Activated naive CD4-positive, alpha-beta T cell treated with anti-CD3 and anti-CD28 coated beads for 36 hours (primary cell): ENCODE data around the gene P2RX6. TPM values are rescaled to one million over a fixed set of nuclear protein-coding genes. Genes with fewer than 3 reads are reported as not detected.
"Not testable (repeated sequence)": the region's sequence is repeated elsewhere in the genome, so short reads cannot be mapped to it uniquely, and the experiment has no call there.

Source experiments
- CTCF ChIA-PET: fragments of 350-600 bp; sonication (Branson Sonifier 250); formaldehyde crosslinking; loops from one replicate; lab custom pipeline; 2021; ENCODE audit warnings: antibody characterized with exemption; lab: Charles Lee
- DNase-seq: peaks from one replicate; pipeline ENCODE4 v3.0.0-alpha.2; 2020
- H3K27ac Mint-ChIP-seq: one replicate; pipeline ENCODE4 v1.8.0; 2021; ENCODE audit warnings: mild to moderate bottlenecking, mixed read lengths
- H3K27me3 Mint-ChIP-seq: one replicate; pipeline ENCODE4 v1.8.0; 2021; ENCODE audit warnings: low read depth, mixed read lengths
- H3K36me3 Mint-ChIP-seq: one replicate; pipeline ENCODE4 v1.8.0; 2021; ENCODE audit warnings: low read depth, mixed read lengths
- H3K4me1 Mint-ChIP-seq: one replicate; pipeline ENCODE4 v1.8.0; 2021; ENCODE audit warnings: low read depth, mixed read lengths
- H3K4me3 Mint-ChIP-seq: one replicate; pipeline ENCODE4 v1.8.0; 2021; ENCODE audit warnings: mild to moderate bottlenecking, moderate library complexity, mixed read lengths
- H3K9me3 Mint-ChIP-seq: one replicate; pipeline ENCODE4 v1.8.0; 2021; ENCODE audit warnings: mixed read lengths
- intact Hi-C: fragments of 100-400 bp; cut with micrococcal nuclease; formaldehyde crosslinking; loops from one replicate; pipeline ENCODE4 v1.15.1; 2023
- total RNA-seq, 2 experiments: library from RNA; stranded (reverse); gene quantifications; one replicate each; pipeline ENCODE4 v1.2.3, GENCODE V29; 2021

P2RX6 gene
- total RNA-seq, 2 experiments from 2014 or later, result 0.12 TPM; not detected in 1

DNA sequence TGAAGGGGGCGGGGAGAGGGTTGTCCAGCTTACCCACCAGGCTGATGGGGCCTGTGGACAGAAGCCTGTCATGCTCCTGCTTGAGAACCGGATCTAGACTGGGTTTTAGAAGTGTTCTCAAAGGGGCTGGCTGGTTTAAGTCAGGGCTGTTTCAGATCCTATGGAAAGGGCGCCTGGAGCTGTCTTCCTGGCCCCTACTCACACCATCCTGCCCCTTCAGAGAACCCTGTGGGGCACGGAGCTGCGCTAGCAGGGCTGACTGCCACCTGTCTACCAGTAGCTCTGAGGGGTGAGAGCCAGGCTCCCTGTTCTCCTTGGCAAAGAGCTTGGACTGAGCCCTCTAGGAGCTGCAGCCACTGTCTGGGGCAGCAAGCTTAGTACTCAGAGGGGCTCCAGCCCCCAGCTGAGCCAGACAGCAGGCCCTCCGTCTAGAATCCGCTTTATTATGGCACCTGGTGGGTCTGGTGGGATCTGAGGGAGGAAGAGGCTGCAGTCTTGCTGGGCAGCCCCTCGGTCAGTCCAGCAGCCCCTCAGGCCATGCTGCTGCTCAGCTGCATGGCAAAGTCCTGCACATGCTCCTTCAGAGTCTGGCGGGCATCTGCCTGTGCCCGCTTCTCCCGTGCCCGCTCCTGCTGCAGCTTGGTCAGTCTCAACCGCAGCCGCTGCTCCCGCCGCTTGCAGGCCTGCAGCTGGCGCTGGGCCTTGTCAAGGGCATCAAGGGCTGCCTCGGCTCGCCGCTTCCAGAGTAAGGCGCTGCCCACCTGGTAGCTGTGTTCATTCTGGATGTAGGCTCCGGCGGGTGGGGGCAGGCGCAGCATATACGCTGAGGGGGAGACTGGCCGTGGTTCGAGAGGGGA lies 15.4 kb upstream of the P2RX6 start:
- DNase-seq, result no peak
- CTCF ChIA-PET, result interaction anchor here (0.7 to 1.1 kb wide), 2 partner anchors 18 to 39 kb away, joined by 3 read pairs; partner anchors contain the start of gene LZTR1
- Mint-ChIP-seq H3K36me3 (peaks cover 13% of the 10 kb centered on the region), H3K9me3 (no peaks in the 10 kb centered on the region), H3K4me1 (peaks cover 28% of the 10 kb centered on the region), H3K27me3 (no peaks in the 10 kb centered on the region), H3K4me3 (peak overlapping the region; percentile 89), H3K27ac (peak overlapping the region; percentile 36)
- intact Hi-C loops, result loop anchor here (5.0 to 10.0 kb wide), 4 partner anchors 37 to 865 kb away; partner anchors contain the start of gene MAPK1

DNA sequence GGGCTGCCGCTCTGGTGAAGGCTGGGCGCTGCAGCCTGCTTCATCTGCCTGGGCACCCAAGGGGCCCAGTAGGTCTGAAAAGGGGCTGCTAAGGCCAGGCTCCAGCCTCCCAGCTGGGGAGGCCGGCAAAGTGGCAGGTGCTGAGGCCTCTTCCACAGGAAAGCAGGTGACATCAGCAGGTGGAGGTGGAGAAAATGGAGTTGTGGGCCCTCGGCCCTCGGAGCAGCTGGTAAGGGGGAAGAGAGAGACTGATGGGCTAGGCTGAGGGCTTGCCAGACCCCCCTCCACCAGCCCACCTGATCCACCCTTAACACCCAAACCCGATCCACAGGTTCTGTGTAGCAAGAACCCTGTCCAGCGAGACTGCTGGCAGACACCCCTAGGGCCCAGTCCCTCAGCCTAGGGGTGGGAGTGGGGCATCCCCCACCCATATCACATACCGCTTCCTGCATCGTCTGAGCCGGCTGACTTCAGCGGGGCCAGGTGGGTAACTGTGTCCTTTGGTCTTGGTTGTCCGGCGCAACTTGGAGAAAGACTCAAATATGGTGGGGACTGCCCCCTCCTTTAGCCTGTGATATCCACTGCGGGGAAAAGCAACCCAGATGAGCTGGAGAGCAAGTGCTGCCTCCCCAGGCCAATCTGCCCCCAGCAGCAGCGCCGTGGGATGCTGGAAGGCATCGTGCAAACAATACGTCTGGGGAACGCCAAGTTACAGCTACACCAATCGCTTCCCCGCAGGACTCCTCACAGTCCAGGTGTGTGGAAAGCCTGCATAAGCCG lies 14.6 kb upstream of the P2RX6 start:
- intact Hi-C loops, result loop anchor here (5.0 to 10.0 kb wide), 4 partner anchors 38 to 864 kb away; partner anchors contain the start of gene MAPK1
- Mint-ChIP-seq H3K27ac (peak overlapping the region; percentile 96), H3K9me3 (no peaks in the 10 kb centered on the region), H3K4me1 (peaks cover 28% of the 10 kb centered on the region), H3K27me3 (no peaks in the 10 kb centered on the region), H3K4me3 (peak overlapping the region; percentile 89), H3K36me3 (peaks cover 12% of the 10 kb centered on the region)
- CTCF ChIA-PET, result interaction anchor here (1.1 kb wide), 1 partner anchor 40 kb away, joined by 3 read pairs; no protein-coding TSS in a partner anchor
- no peak for DNase-seq

- peak overlapping the region; percentile 96 for H3K27ac Mint-ChIP-seq
- H3K9me3 Mint-ChIP-seq, result no peaks in the 10 kb centered on the region
- CTCF ChIA-PET, result no interaction called here
- H3K4me3 Mint-ChIP-seq, result peak overlapping the region; percentile 89
- DNase-seq, result no peak
- H3K4me1 Mint-ChIP-seq, result peaks cover 28% of the 10 kb centered on the region
- no peaks in the 10 kb centered on the region for H3K27me3 Mint-ChIP-seq
- H3K36me3 Mint-ChIP-seq, result peaks cover 10% of the 10 kb centered on the region
- intact Hi-C loops, result loop anchor here (1.0 to 10.0 kb wide), 5 partner anchors 19 to 864 kb away; partner anchors contain the start of genes LZTR1 and MAPK1
Observed at GRCh38 chr22:21000987-21001600, 13.9 kb upstream of the P2RX6 start.

GRCh38 chr22:21001601-21002325 lies 13.2 kb upstream of the P2RX6 start, which contains the start of gene THAP7:
Gene THAP7, minus strand, starts transcription at chr22:21002118. Its CDS starts 207 bp downstream, at chr22:21001911.
- no peaks in the 10 kb centered on the region for H3K9me3 Mint-ChIP-seq
- H3K4me3 Mint-ChIP-seq, result peak within 1 kb of the TSS; percentile 89
- CTCF ChIA-PET, result no interaction called here
- H3K36me3 Mint-ChIP-seq, result peaks cover 10% of the 10 kb centered on the region
- peak; percentile 97 for DNase-seq
- intact Hi-C loops, result loop anchor here (1.0 to 10.0 kb wide), 8 partner anchors 13 to 863 kb away; partner anchors contain the start of genes CRKL, LZTR1, MAPK1 and PI4KA
- no peaks in the 10 kb centered on the region for H3K27me3 Mint-ChIP-seq
- H3K27ac Mint-ChIP-seq, result peak within 1 kb of the TSS; percentile 96
- H3K4me1 Mint-ChIP-seq, result peaks cover 28% of the 10 kb centered on the region

- intact Hi-C loops, result loop anchor here (5.0 to 10.0 kb wide), 4 partner anchors 41 to 861 kb away; partner anchors contain the start of gene MAPK1
- peak overlapping the region; percentile 89 for H3K4me3 Mint-ChIP-seq
- CTCF ChIA-PET, result interaction anchor here (0.6 to 1.6 kb wide), 3 partner anchors 22 to 495 kb away, joined by 3 to 4 read pairs (median 4); partner anchors contain the start of genes CRKL and LZTR1
Observed at GRCh38 chr22:21003782-21004181, 11.2 kb upstream of the P2RX6 start.

GRCh38 chr22:21009208-21009607 lies 5.8 kb upstream of the P2RX6 start:
- intact Hi-C loops, result loop anchor here (10.0 kb wide), 2 partner anchors 96 to 856 kb away; partner anchors contain the start of gene MAPK1
- H3K4me1 Mint-ChIP-seq, H3K4me3 Mint-ChIP-seq, H3K36me3 Mint-ChIP-seq, H3K9me3 Mint-ChIP-seq, H3K27me3 Mint-ChIP-seq, DNase-seq, H3K27ac Mint-ChIP-seq, CTCF ChIA-PET: not testable (repeated sequence)

More at GRCh38 chr22:21003782-21004181, 11.2 kb upstream of the P2RX6 start:
- H3K27ac Mint-ChIP-seq, result no peak overlapping the region
- no peaks in the 10 kb centered on the region for H3K27me3 Mint-ChIP-seq
- peaks cover 25% of the 10 kb centered on the region for H3K4me1 Mint-ChIP-seq
- peaks cover 8% of the 10 kb centered on the region for H3K36me3 Mint-ChIP-seq
- no peaks in the 10 kb centered on the region for H3K9me3 Mint-ChIP-seq
- DNase-seq, result no peak

DNA sequence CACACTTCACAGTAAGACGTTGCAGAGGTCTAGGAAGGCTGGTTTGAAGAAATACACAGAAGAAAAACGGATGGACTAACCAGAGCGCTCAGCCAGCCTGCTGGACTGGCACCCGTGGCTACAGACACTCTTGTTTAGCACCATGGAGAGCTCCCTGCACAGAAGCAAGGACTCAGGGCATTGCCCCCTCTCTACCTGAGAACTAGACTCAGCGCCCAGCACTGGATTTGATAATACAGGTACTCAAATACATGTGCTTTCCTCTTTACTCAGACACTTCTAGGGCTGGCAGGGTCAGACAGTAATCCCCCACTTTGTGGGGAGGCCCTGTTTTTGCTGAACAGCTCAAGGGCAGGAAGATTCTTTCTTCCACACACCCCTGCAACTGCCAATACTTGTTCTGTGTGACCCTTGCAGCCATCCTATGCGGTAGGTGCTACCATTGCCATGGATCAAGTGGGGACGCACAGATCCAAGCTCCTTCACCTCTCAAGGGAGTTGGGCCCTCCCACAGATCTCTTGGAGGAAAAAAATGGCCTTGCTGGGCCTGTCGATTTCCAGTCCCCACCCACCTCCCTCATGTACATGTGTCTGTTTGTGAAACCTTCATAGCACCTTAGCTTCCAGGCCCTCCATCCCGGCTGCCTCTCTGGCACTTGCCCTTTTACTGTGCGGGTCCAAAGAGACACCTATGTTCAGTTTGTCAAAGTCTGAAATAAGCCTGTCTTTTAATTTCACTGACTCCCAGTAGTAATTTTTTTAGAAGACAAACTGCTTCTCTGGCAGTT lies 5.1 kb upstream of the P2RX6 start:
- Mint-ChIP-seq H3K27me3 (no peaks in the 10 kb centered on the region), H3K4me3 (no peak overlapping the region), H3K27ac (no peak overlapping the region), H3K9me3 (no peaks in the 10 kb centered on the region), H3K36me3 (no peaks in the 10 kb centered on the region), H3K4me1 (peaks cover 14% of the 10 kb centered on the region)
- CTCF ChIA-PET, result no interaction called here
- DNase-seq, result peak; percentile 43
- intact Hi-C loops, result loop anchor here (10.0 kb wide), 2 partner anchors 95 to 855 kb away; partner anchors contain the start of gene MAPK1

GRCh38 chr22:21010426-21011113 lies 4.4 kb upstream of the P2RX6 start:
- Mint-ChIP-seq H3K27ac (no peak overlapping the region), H3K9me3 (no peaks in the 10 kb centered on the region), H3K27me3 (no peaks in the 10 kb centered on the region), H3K4me1 (peaks cover 19% of the 10 kb centered on the region), H3K36me3 (no peaks in the 10 kb centered on the region), H3K4me3 (no peak overlapping the region)
- CTCF ChIA-PET, result no interaction called here
- intact Hi-C loops, result no loop called here
- DNase-seq, result no peak

DNA sequence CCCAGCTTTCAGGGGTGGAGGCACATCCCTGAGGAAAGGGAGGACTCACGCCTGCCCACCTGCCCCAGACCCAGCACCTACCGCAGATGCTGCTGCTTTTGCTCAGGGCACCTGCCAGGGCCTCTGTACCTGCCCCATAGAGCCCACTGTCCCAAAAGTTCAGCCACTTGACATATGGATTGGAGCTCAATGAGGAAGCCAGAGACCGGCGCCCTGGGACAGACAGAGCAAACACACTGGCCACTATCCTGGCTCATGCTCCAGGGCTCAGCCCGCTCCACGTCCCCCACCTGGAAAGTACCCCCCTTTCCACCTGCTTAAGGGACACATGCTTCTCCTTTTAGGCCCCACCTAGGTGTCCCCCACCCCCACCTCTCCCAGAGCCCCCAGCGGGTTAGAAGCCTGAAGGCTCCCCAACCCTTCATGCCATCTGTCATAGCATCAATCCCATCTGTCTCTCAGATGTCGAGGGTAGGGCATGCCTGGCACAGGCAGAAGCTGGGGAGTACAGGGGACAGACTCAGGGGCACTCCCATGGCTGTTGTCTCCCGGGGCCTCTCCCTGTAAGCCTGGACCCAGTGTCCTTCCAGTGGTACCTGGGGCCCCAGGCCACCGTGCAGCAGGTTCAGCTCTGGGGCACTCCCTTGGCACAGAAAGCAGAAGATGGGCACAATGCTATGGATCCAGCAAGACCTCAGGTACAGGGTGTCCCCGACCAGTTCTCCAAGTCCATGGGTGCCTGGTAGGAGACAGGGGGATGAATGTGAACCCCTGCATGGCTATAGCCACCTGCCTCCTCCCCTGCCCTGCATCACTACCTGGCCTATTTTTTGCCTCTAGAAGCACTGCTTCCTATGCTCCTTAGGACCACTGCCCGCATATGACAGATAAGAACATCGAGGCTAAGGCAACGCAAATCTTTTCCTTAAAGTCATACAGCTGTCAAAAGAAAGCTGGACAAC lies 2.2 kb upstream of the P2RX6 start:
- Mint-ChIP-seq H3K9me3 (no peaks in the 10 kb centered on the region), H3K4me3 (no peak overlapping the region), H3K4me1 (peaks cover 25% of the 10 kb centered on the region), H3K36me3 (no peaks in the 10 kb centered on the region), H3K27me3 (no peaks in the 10 kb centered on the region), H3K27ac (no peak overlapping the region)
- intact Hi-C loops, result no loop called here
- no peak for DNase-seq
- CTCF ChIA-PET, result interaction anchor here (0.8 kb wide), 1 partner anchor 49 kb away, joined by 3 read pairs; no protein-coding TSS in a partner anchor
